ENCODE data around the gene LPIN1.

LPIN1 gene

GRCh38 chr2:11740723-11741122, 5.7 kb upstream of the LPIN1 start:
- Mint-ChIP-seq H3K9me3 (no peaks in the 10 kb centered on the region), H3K4me1 (peaks cover 30% of the 10 kb centered on the region), H3K36me3 (ENCODE audit: low read depth) (no peaks in the 10 kb centered on the region), H3K27ac (peak overlapping the region in 1 of 3 experiments; percentile 15), H3K4me3 (no peak overlapping the region), H3K27me3 (ENCODE audit: low read depth) (peaks cover 30% of the 10 kb centered on the region)
- TF ChIP-seq, protein P1, sequence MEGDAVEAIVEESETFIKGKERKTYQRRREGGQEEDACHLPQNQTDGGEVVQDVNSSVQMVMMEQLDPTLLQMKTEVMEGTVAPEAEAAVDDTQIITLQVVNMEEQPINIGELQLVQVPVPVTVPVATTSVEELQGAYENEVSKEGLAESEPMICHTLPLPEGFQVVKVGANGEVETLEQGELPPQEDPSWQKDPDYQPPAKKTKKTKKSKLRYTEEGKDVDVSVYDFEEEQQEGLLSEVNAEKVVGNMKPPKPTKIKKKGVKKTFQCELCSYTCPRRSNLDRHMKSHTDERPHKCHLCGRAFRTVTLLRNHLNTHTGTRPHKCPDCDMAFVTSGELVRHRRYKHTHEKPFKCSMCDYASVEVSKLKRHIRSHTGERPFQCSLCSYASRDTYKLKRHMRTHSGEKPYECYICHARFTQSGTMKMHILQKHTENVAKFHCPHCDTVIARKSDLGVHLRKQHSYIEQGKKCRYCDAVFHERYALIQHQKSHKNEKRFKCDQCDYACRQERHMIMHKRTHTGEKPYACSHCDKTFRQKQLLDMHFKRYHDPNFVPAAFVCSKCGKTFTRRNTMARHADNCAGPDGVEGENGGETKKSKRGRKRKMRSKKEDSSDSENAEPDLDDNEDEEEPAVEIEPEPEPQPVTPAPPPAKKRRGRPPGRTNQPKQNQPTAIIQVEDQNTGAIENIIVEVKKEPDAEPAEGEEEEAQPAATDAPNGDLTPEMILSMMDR (IDR thresholded peaks at IDR 0.05; ENCODE audit: unreplicated experiment in 3 of 3): no peak

DNA sequence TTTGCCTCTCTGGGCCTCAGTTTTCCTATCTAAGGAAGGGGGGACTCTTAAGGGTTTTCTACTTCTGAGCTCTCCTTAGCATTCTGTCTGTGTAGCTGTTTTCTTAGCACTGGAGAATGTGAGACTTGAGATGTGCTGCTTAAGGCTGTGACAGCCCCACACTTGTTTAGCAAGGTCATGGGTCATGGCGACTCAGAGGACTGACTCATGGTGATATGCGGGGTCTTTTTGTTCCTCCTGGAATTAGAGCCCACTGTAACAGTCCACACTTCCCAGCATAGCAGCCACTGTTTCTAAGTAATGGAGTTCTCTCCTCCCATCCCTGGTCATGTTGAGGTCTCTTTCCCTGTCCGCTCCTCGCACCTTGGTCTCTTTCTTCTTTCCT, 4.1 kb upstream of the LPIN1 start:
- peak overlapping the region in 1 of 3 experiments; percentile 20 for H3K27ac Mint-ChIP-seq
- TF ChIP-seq, protein P1 (IDR thresholded peaks at IDR 0.05; ENCODE audit: unreplicated experiment in 3 of 3): no peak
- no peaks in the 10 kb centered on the region for H3K9me3 Mint-ChIP-seq
- H3K4me1 Mint-ChIP-seq: peaks cover 39% of the 10 kb centered on the region
- H3K4me3 Mint-ChIP-seq: no peak overlapping the region
- no peaks in the 10 kb centered on the region for H3K36me3 Mint-ChIP-seq (ENCODE audit: low read depth)
- H3K27me3 Mint-ChIP-seq (ENCODE audit: low read depth): peaks cover 18% of the 10 kb centered on the region

- peaks cover 44% of the 10 kb centered on the region for H3K4me1 Mint-ChIP-seq
- no peaks in the 10 kb centered on the region for H3K9me3 Mint-ChIP-seq
- TF ChIP-seq, protein P1 (IDR thresholded peaks at IDR 0.05; ENCODE audit: unreplicated experiment in 3 of 3): no peak
These were observed 3.6 kb upstream of the LPIN1 start for GRCh38 chr2:11742702-11743357.

GRCh38 chr2:11743366-11743765, 3.1 kb upstream of the LPIN1 start:
- Mint-ChIP-seq H3K27ac (no peak overlapping the region), H3K27me3 (ENCODE audit: low read depth) (peaks cover 15% of the 10 kb centered on the region), H3K9me3 (no peaks in the 10 kb centered on the region), H3K36me3 (ENCODE audit: low read depth) (no peaks in the 10 kb centered on the region), H3K4me3 (no peak overlapping the region), H3K4me1 (peaks cover 46% of the 10 kb centered on the region)
- TF ChIP-seq, protein P1 (IDR thresholded peaks at IDR 0.05; ENCODE audit: unreplicated experiment in 3 of 3): no peak

More at GRCh38 chr2:11742702-11743357, 3.6 kb upstream of the LPIN1 start:
- Mint-ChIP-seq H3K36me3 (ENCODE audit: low read depth) (no peaks in the 10 kb centered on the region), H3K4me3 (no peak overlapping the region), H3K27me3 (ENCODE audit: low read depth) (peaks cover 18% of the 10 kb centered on the region), H3K27ac (peak overlapping the region in 1 of 3 experiments; percentile 20)

DNA sequence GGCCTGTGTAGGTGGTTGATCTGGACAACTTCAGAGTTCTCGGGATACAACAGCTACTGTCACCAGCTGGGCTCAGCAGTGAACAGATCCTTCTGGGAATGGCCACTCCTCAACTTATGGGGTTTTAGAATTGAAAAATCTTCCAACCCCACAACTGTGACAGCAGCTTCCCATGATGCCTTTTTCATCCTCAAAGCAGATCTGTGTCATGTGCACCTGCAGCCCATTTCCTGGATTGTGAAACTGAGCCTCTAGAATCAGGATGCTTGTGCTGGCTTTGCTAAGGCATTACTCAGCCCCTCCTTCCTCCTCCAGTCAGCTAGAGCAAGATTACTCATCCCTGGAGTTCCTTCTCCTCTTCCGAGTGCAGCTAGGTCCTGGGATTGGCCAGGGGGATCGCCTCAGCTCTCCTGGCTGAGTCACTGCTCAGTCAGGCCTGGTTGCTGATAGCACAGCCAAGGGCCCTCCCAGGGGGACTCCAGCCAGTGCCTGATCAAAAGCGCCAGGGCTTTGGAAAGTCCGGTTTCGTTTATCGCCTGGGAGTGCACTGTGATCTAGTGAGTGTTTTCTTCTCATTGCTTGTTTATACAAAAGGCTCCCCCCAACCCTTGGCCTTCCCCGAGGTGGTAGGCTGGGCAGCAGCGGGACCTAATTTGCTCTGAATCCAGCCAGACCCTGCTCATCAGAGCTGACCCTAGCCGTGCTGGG, 2.4 kb upstream of the LPIN1 start:
- peaks cover 9% of the 10 kb centered on the region for H3K27me3 Mint-ChIP-seq (ENCODE audit: low read depth)
- peak overlapping the region; percentile 68 to 86 (median 74) for H3K27ac Mint-ChIP-seq
- no peaks in the 10 kb centered on the region for H3K36me3 Mint-ChIP-seq (ENCODE audit: low read depth)
- H3K4me3 Mint-ChIP-seq: peak overlapping the region; percentile 16 to 53 (median 48)
- TF ChIP-seq, protein P1 (IDR thresholded peaks at IDR 0.05; ENCODE audit: unreplicated experiment in 3 of 3): no peak
- H3K9me3 Mint-ChIP-seq: no peaks in the 10 kb centered on the region
- H3K4me1 Mint-ChIP-seq: peaks cover 41% of the 10 kb centered on the region
